Measurements from ENCODE around the gene ETV6. TPM values are rescaled to one million over a fixed set of nuclear protein-coding genes. Genes with fewer than 3 reads are reported as not detected.

The ETV6 gene
- total RNA-seq, 1 experiment from 2014 or later, result 14.1 TPM

DNA sequence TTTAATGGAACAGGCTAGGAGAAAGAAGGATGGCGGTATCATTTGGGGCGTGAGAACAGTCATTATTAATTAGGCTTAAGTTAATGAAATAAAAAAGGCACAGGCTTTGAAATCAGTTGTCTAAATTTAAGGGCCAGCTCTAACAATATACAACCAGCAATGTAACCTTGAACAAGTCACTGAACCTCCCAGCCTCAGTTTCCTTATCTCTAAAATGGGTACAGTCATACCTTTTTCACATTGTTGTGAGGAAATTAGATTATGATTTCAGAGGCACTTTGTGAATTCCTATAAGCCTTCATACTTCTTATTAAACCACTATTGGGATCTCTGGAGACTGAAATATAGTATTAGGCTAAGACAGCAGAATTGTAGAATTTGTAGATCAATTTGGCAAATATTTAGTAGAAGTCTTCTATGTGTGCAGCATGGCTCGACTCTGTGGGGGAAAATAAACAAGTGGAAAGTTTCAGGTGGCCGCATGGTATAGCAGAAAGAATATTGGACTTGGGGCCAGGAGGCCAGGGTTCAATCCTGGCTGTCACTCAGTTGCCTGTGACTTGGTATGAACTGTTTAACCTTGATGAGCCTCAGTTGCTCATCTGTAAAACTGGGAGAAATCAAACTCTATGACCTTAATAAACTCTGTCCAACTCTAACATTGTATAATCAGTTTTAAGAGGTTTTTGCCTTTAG is 117.7 kb downstream of the ETV6 start:
- no TSS peak for BruUV-seq (replicated peaks)
- H3K4me3 ChIP-seq (replicated peaks in 1 of 2; ENCODE audit: low read depth in 1 of 2, low read length in 2 of 2), result no peak overlapping the region
- H3K4me2 ChIP-seq (ENCODE audit: low read length), result no peak overlapping the region
- H3K79me2 ChIP-seq (ENCODE audit: insufficient read depth, low read length), result no peaks in the 10 kb centered on the region
- H3K9me3 ChIP-seq (ENCODE audit: control insufficient read depth in 1 of 2, insufficient read depth in 1 of 2, low read depth in 1 of 2, low read length in 2 of 2), result no peaks in the 10 kb centered on the region
- POLR2A ChIA-PET, result no interaction called here
- H3K27me3 ChIP-seq (ENCODE audit: insufficient read depth, low read length), result no peaks in the 10 kb centered on the region
- no peaks in the 10 kb centered on the region for H3K4me1 ChIP-seq (ENCODE audit: control insufficient read depth in 1 of 2, insufficient read depth in 2 of 2, low read length in 2 of 2)
- H3K9ac ChIP-seq (ENCODE audit: low read length), result no peak overlapping the region
- H3K27ac ChIP-seq (ENCODE audit: low read depth, low read length), result no peak overlapping the region
- intact Hi-C loops (cut with micrococcal nuclease), result no loop called here
- H3K9me2 ChIP-seq (ENCODE audit: insufficient read depth), result no peaks in the 10 kb centered on the region
- RAD21 ChIA-PET (ENCODE audit: low non-redundant PET in 1 of 2, low total read pairs in 2 of 2, uncharacterized antibody in 2 of 2, unreplicated experiment in 2 of 2), result no interaction called here
- no peaks in the 10 kb centered on the region for H4K20me1 ChIP-seq (ENCODE audit: insufficient read depth)
- TF ChIP-seq EGR1 (IDR thresholded peaks at IDR 0.05; ENCODE audit: low read depth), result no peak
- no peak for TF ChIP-seq POLR2A (IDR thresholded peaks at IDR 0.05; ENCODE audit: borderline replicate concordance, extremely low read depth, insufficient read depth, insufficient read length)
- TF ChIP-seq FOSL1 (IDR thresholded peaks at IDR 0.05; ENCODE audit: low read depth), result no peak
- TF ChIP-seq EZH2 (IDR thresholded peaks at IDR 0.05), result no peak
- TF ChIP-seq, protein P1, sequence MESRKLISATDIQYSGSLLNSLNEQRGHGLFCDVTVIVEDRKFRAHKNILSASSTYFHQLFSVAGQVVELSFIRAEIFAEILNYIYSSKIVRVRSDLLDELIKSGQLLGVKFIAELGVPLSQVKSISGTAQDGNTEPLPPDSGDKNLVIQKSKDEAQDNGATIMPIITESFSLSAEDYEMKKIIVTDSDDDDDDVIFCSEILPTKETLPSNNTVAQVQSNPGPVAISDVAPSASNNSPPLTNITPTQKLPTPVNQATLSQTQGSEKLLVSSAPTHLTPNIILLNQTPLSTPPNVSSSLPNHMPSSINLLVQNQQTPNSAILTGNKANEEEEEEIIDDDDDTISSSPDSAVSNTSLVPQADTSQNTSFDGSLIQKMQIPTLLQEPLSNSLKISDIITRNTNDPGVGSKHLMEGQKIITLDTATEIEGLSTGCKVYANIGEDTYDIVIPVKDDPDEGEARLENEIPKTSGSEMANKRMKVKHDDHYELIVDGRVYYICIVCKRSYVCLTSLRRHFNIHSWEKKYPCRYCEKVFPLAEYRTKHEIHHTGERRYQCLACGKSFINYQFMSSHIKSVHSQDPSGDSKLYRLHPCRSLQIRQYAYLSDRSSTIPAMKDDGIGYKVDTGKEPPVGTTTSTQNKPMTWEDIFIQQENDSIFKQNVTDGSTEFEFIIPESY (IDR thresholded peaks at IDR 0.05; ENCODE audit: extremely low read depth, insufficient replicate concordance, low read length), result no peak
- TF ChIP-seq JUND (IDR thresholded peaks at IDR 0.05), result no peak
- TF ChIP-seq, protein P2, sequence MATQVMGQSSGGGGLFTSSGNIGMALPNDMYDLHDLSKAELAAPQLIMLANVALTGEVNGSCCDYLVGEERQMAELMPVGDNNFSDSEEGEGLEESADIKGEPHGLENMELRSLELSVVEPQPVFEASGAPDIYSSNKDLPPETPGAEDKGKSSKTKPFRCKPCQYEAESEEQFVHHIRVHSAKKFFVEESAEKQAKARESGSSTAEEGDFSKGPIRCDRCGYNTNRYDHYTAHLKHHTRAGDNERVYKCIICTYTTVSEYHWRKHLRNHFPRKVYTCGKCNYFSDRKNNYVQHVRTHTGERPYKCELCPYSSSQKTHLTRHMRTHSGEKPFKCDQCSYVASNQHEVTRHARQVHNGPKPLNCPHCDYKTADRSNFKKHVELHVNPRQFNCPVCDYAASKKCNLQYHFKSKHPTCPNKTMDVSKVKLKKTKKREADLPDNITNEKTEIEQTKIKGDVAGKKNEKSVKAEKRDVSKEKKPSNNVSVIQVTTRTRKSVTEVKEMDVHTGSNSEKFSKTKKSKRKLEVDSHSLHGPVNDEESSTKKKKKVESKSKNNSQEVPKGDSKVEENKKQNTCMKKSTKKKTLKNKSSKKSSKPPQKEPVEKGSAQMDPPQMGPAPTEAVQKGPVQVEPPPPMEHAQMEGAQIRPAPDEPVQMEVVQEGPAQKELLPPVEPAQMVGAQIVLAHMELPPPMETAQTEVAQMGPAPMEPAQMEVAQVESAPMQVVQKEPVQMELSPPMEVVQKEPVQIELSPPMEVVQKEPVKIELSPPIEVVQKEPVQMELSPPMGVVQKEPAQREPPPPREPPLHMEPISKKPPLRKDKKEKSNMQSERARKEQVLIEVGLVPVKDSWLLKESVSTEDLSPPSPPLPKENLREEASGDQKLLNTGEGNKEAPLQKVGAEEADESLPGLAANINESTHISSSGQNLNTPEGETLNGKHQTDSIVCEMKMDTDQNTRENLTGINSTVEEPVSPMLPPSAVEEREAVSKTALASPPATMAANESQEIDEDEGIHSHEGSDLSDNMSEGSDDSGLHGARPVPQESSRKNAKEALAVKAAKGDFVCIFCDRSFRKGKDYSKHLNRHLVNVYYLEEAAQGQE (IDR thresholded peaks at IDR 0.05; ENCODE audit: low read depth), result no peak
- no peak for TF ChIP-seq POLR2AphosphoS5 (IDR thresholded peaks at IDR 0.05; ENCODE audit: low read depth, low read length)
- no peak overlapping the region for H2AFZ ChIP-seq (ENCODE audit: low read depth, low read length, poor library complexity, severe bottlenecking)
- ATAC-seq (no peak), DNase-seq (ENCODE audit: low read depth, low spot score) (no peak)
- CTCF ChIA-PET, result no interaction called here
- H3K36me3 ChIP-seq (ENCODE audit: control insufficient read depth in 1 of 2, insufficient read depth in 2 of 2, low read length in 2 of 2), result no peaks in the 10 kb centered on the region
